H1 (cell line): ENCODE results near the gene ENSA. TPM values are rescaled to one million over a fixed set of nuclear protein-coding genes. Genes with fewer than 3 reads are reported as not detected.

Experiments used
- CHD7 ChIP-seq: fragments of 300-600 bp; sonication (generic); IDR thresholded peaks from 2 replicates; pipeline ENCODE4 v1.7.1; 2012; ENCODE audit warnings: low read length, moderate library complexity, mild to moderate bottlenecking, inconsistent platforms; ENCODE audit not compliant: insufficient replicate concordance
- EP300 ChIP-seq, 2 experiments: IDR thresholded peaks; 1 replicate in 1 of 2; 2 replicates in 1 of 2; pipeline ENCODE4 v1.6.1; 2011 to 2012; ENCODE audit warnings: low read depth in 2 of 2, low read length in 2 of 2, mild to moderate bottlenecking in 2 of 2, borderline replicate concordance in 1 of 2, inconsistent platforms in 1 of 2, moderate library complexity in 1 of 2
- EZH2 ChIP-seq: fragments of 200-600 bp; sonication (generic); IDR thresholded peaks from 2 replicates; pipeline ENCODE4 v1.7.1; 2012; ENCODE audit warnings: low read depth, mild to moderate bottlenecking, moderate library complexity, low read length, inconsistent platforms; ENCODE audit not compliant: severe bottlenecking
- MAFK ChIP-seq: IDR thresholded peaks from 2 replicates; pipeline ENCODE4 v1.6.1; 2012; ENCODE audit warnings: low read depth, mild to moderate bottlenecking, improper control_type of control experiment, low read length
- SAP30 ChIP-seq: fragments of 300-600 bp; sonication (generic); IDR thresholded peaks from 2 replicates; pipeline ENCODE4 v1.7.1; 2012; ENCODE audit warnings: low read length, moderate library complexity, mild to moderate bottlenecking, inconsistent platforms; ENCODE audit not compliant: insufficient read depth, insufficient replicate concordance
- TAF1 ChIP-seq: IDR thresholded peaks from 2 replicates; pipeline ENCODE4 v1.6.1; 2011; ENCODE audit warnings: mild to moderate bottlenecking, low read depth, low read length
- polyA plus RNA-seq, 7 experiments: library from polyadenylated mRNA; depleted of rRNA in 3 of 7; stranded (reverse) in 5 of 7; unstranded in 2 of 7; fragments of >200 nt in 5 of 7; fragments of 200-250 nt in 2 of 7; gene quantifications; 1 replicate in 5 of 7; 2 replicates in 1 of 7; 4 replicates in 1 of 7; pipeline versions ENCODE4 v1.2.1 to v1.2.3, GENCODE V29; 2011 to 2013; ENCODE audit warnings: missing spikeins in 2 of 7, mixed read lengths in 2 of 7
- total RNA-seq: library from RNA; stranded (reverse); fragmentation: NEBNext Ultra II Directional; extraction: Animal tissue kit (Norgen Biotek cat#: 25700); gene quantifications from 2 replicates; pipeline ENCODE4 v1.2.1, GENCODE V29; 2021
- TF ChIP-seq, protein P1 (sequence below): IDR thresholded peaks from 2 replicates; pipeline ENCODE4 v1.6.1; 2012; ENCODE audit warnings: inconsistent platforms

The ENSA gene
- total and polyA plus RNA-seq, 2 of the 8 experiments (the other 6 are each of a cell fraction or from before 2014, with no cell fraction given) = 48.2 to 229 TPM

- no peak for TF ChIP-seq EP300 (IDR thresholded peaks at IDR 0.05; ENCODE audit: borderline replicate concordance in 1 of 2, low read depth in 2 of 2, low read length in 2 of 2)
- no peak for TF ChIP-seq MAFK
- no peak for TF ChIP-seq EZH2
- TF ChIP-seq, protein P1, sequence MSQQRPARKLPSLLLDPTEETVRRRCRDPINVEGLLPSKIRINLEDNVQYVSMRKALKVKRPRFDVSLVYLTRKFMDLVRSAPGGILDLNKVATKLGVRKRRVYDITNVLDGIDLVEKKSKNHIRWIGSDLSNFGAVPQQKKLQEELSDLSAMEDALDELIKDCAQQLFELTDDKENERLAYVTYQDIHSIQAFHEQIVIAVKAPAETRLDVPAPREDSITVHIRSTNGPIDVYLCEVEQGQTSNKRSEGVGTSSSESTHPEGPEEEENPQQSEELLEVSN = no peak; the same call in 1 of the 2 replicates
- TF ChIP-seq SAP30 = peak; percentile 80
- no peak for TF ChIP-seq TAF1
- TF ChIP-seq CHD7 = no peak
These were observed 50.9 kb downstream of the ENSA start (continued) for GRCh38 chr1:150578272-150579109.
